HG02623 (cell line): ENCODE data around the gene PRKCSH.
"Not testable (repeated sequence)": the region's sequence is repeated elsewhere in the genome, so short reads cannot be mapped to it uniquely, and the experiment has no call there.

ENCODE experiments used
- ATAC-seq: cut with Tn5 transposase; IDR thresholded peaks from one replicate; pipeline ENCODE4 v1.9.1; 2021; ENCODE audit warnings: moderate library complexity; ENCODE audit not compliant: unreplicated experiment

The PRKCSH gene

GRCh38 chr19:11435057-11435832 is at the start of gene PRKCSH, which contains the start of gene ODAD3:
Gene PRKCSH, plus strand, starts transcription at chr19:11435635. Its CDS starts 483 bp downstream, at chr19:11436118.
Gene ODAD3, minus strand, starts transcription at chr19:11435121. Its CDS starts 105 bp downstream, at chr19:11435016.
- peak; percentile 83 for ATAC-seq

GRCh38 chr19:11387162-11388034 is 48.0 kb upstream of the PRKCSH start:
- no peak for ATAC-seq

DNA sequence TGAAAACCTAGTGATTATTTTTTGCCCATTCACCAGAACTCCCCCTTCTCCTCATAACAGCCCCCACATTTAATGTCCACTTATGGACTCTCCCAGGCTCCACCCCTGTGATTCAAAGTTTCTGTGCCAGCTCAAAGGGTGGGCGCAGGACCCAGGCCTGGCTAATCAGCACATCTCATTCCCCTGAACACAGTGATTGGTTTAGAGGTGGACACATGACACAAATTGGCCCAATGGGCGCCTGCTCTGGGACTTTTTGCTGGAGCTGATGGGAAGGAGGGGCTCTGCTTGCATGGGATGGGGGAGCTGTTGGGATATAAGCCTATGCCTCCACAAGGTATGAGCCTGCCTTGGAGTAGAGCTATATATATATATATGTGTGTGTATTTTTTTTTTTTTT is 45.1 kb upstream of the PRKCSH start:
- no peak for ATAC-seq

GRCh38 chr19:11390933-11391680 is 44.3 kb upstream of the PRKCSH start:
- ATAC-seq: no peak

DNA sequence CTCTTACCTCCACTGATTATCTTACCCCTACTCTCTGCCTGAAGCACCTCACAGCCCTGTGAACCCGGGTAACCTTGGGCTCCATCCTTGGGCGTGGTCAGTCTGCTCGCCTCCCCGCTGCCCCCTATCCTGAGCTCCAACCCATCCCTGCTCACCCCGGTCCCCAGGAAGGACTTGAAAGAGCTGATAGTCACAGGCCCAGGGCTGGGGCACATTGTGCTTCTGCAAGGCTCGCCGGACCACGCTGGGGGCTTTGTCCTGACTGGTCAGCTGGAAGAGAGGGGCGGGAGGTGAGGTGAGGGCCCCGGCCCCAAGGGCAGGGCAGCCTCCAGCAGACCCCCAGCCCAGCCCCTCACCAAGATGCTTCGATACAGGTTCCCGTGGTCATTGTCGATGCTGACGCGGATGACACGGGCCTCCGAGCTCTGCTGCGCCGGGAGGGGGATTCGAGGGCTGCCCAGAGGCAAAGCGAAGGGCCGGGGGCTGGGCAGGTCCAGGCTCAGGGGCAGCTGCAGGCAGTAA is 38.3 kb upstream of the PRKCSH start:
- no peak for ATAC-seq

DNA sequence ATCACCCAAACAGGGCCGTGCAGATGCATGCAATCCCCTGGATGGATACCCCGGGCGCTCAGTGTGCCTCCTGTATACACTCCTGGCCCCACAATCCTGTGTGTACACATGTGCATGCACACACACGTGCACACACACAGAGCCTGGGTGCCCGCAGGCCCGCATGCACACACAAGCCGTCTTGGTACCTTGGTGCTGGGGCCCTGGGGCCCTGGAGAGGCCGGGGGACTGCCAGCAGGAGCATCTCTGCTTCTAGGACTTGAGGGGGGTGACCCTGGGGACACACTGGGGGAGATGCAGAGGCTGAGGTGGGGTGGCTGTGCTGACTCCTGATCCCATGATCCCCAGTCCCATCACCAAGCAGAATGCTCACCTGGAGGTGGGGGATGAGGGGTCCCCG is 35.8 kb upstream of the PRKCSH start:
- no peak for ATAC-seq

GRCh38 chr19:11400798-11401197 is 34.6 kb upstream of the PRKCSH start:
- ATAC-seq: no peak

- no peak for ATAC-seq
These were observed 33.5 kb upstream of the PRKCSH start for GRCh38 chr19:11401808-11402543.

GRCh38 chr19:11404588-11405222 is 30.7 kb upstream of the PRKCSH start:
- ATAC-seq: no peak

- ATAC-seq: no peak
These were observed 29.4 kb upstream of the PRKCSH start for GRCh38 chr19:11405846-11406643.

DNA sequence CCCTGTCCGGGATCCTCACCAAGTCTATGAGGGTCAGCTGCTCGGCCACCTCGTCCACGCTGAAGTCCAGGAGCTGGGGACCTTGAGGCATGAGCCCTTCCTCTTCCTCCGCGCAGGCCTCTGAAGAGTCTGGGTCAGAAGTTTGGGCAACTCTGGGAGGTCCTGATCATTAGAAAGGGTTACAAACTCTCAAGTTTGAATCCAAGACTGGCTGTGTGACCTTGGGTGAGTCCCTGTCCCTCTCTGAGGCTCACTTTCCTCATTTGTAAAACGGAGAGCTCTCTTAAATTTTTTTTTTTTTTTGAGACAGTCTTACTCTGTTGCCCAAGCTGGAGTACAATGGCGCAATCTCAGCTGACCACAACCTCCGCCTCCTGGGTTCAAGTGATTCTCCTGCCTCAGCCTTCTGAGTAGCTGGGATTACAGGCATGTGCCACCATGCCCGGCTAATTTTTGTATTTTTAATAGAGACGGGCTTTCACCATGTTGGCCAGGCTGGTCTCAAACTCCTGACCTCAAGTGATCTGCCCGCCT is 28.7 kb upstream of the PRKCSH start:
- ATAC-seq: not testable (repeated sequence)

DNA sequence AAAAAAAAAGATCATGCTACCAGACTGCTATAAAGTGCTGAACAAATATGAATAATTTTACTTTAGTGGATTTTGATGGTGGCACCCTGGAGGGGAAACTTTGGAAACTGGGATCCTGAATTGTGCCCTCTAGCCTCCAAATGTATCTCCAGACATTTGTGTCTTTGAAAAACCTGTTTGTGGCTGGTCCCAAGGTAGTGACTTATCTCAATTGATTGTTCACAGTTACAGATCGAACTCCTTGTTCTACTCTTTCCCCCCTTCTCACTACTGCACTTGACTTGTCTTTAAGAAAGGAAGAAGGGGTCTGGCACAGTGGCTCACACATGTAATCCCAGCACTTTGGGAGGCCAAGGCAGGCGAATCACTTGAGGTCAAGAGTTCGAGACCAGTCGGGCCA is 26.8 kb upstream of the PRKCSH start:
- ATAC-seq: no peak

DNA sequence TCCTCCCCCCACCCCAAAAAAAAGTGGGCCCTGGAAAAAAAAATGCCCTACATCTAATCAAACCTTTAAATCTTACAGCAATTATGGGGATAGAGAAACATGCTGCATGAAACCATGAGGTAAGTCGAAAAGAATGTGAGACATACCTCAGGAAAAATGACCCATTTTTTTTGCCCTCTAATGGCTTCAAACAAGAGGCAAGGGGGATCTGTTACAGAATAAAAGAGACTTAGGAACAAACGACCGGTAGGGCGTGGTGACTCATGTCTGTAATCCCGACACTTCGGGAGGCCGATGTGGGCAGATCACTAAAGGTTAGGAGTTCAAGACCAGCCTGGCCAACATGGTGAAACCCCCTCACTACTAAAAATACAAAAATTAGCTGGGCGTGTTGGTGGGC is 24.8 kb upstream of the PRKCSH start:
- no peak for ATAC-seq

DNA sequence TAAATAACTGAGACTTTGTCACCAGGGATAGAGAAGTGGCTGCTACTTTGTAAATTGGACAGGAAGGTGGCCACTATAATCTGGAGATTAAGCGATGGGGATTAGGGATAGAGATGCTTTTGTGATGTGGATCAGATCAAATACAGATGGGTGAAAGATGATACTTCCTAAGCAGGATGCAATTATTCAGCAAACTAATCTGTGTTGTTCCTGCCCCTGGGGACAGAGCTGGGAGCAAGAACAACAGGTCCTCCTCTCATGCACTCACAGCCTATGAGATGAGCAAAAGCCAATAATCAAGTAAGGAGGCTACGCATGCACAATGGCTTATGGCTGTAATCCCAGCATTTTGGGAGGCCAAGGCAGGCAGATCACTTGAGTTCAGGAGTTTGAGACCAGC is 20.9 kb upstream of the PRKCSH start:
- ATAC-seq: no peak

- ATAC-seq: no peak
These were observed 18.9 kb upstream of the PRKCSH start for GRCh38 chr19:11416346-11417052.

- no peak for ATAC-seq
These were observed 17.3 kb upstream of the PRKCSH start for GRCh38 chr19:11418094-11418548.

GRCh38 chr19:11418549-11419506 is 16.6 kb upstream of the PRKCSH start, which contains the start of gene RGL3:
Gene RGL3, minus strand, starts transcription at chr19:11419314. Its CDS starts 36 bp downstream, at chr19:11419278.
- ATAC-seq: no peak
